Cardiac fibroblast (primary cell): ENCODE data around the gene SERPINA1.
A peak's percentile ranks its signal among the peaks of the same experiment; 100 is the strongest.

Source experiments
- DNase-seq, 2 donors: peaks; one replicate each; pipeline versions ENCODE4 v3.0.0 to v3.0.0-alpha.2; 2010; ENCODE audit warnings: low read depth in 2 of 2
- H3K4me3 ChIP-seq, 2 donors: replicated peaks in 1 of 2; 1 replicate in 1 of 2; 2 replicates in 1 of 2; pipeline ENCODE4 v1.5.1; 2011; ENCODE audit warnings: low read depth in 2 of 2, low read length in 2 of 2, mild to moderate bottlenecking in 2 of 2, moderate library complexity in 1 of 2
- CTCF ChIP-seq: IDR thresholded peaks from one replicate; pipeline ENCODE4 v1.5.1; 2011; ENCODE audit warnings: low read depth, mild to moderate bottlenecking, low read length, inconsistent platforms

Gene SERPINA1

DNA sequence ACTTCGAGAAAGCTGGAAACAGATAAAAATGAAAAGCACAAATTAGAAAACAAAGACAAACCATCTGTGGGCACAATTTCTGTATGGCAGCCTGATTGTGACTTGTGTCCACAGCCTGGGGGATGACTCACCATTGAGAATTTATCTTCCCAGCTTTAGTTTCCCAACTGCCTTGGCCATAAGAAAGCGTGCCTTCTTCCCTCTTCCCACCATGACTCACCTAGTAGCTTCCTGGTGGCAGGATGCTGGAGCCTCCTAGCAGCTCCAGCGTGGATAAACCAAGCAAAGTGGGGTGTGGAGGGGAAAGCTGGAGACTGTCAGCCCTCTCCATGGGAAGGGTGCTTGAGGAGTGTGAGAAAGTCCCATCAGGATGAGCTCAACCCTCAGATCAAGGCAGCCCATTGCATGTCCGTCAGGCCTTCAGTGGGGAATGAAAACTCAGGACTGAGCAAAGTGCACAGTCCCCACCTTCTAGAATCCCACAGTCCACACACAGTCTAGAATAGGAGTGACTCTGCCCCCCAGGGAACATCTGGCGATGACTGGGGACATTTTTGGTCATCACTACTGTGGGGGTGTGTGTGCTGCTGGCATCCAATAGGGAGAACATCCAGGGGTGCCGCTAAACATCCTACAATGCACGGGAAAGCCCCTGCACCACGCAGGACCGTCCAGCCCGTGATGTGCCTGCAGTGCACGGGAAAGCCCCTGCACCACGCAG, 42.9 kb downstream of the SERPINA1 start:
- no peak for TF ChIP-seq CTCF
- DNase-seq: peak; percentile 79 to 82
- no peak overlapping the region for H3K4me3 ChIP-seq

DNA sequence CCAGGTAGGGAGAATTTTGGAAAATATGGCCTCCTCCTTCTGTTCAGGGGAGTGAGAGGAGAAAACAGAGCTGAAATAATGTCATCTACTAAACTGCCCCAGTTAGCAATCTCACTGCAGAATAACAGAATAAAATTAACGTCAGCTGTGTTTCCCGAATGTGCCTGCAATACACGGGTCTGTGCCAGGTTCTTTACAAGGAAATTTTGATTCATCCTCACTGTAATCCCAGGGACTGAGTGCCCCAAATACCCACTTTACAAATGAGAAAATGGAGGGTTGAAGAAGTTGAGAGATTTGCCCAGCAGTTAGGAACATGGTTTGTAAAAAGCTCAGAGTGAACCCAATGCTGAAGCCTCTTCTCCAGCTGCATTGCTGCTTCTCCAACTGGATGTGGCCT, 44.0 kb downstream of the SERPINA1 start:
- TF ChIP-seq CTCF: no peak
- no peak for DNase-seq
- no peak overlapping the region for H3K4me3 ChIP-seq

GRCh38 chr14:94343238-94344005, 45.0 kb downstream of the SERPINA1 start:
- DNase-seq: no peak
- no peak overlapping the region for H3K4me3 ChIP-seq
- TF ChIP-seq CTCF: no peak

DNA sequence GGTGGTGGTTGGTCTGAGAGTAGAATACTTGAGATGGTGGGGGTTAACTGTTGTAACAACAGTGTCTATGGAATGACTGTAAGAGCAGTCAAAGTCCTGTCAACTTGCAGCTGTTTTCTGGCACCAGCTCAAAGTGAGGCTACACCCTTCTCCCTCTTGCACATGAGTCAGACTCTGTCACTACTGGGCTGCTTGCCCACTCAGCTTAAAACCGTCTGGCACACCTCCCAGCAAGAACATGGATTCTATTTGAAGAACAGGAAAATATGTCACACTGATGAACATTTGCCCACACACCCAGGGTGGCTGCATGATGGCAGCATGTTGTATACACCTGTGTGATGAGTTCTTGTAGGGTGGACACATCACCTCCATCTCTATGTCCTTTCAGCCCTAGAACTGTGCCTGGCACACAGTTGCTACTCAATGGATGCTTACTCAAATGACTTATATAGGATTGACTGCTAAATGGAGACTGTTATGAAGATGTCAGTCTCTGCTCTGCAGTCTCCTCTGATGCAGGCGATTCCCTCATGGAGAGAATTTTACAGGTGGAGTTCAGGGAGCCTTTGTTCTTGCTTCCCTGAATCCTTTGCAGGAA, 46.0 kb downstream of the SERPINA1 start:
- H3K4me3 ChIP-seq: no peak overlapping the region
- no peak for TF ChIP-seq CTCF
- DNase-seq: peak; percentile 99 to 100

- no peak overlapping the region for H3K4me3 ChIP-seq
- no peak for DNase-seq
These were observed 46.6 kb downstream of the SERPINA1 start for GRCh38 chr14:94341656-94342333.

More at GRCh38 chr14:94341656-94342333, 46.6 kb downstream of the SERPINA1 start:
- TF ChIP-seq CTCF: no peak
